ENCODE data around the gene MACROD2. TPM values are rescaled to one million over a fixed set of nuclear protein-coding genes. Genes with fewer than 3 reads are reported as not detected.
"Not testable (repeated sequence)": the region's sequence is repeated elsewhere in the genome, so short reads cannot be mapped to it uniquely, and the experiment has no call there.

The MACROD2 gene
- total RNA-seq, 2 donors from 2014 or later = 8.0 to 19.4 TPM

- no peaks in the 10 kb centered on the region for H3K9me3 ChIP-seq
- no peaks in the 10 kb centered on the region for H3K27me3 ChIP-seq (replicated peaks; ENCODE audit: insufficient read depth)
- H3K36me3 ChIP-seq = no peaks in the 10 kb centered on the region
- intact Hi-C loops (cut with DNase I) = no loop called here
- no peak overlapping the region for H3K27ac ChIP-seq
- no peak for DNase-seq (ENCODE audit: low spot score)
- 93% methylated on average over 4 of the region's 4 CpGs for WGBS
- TF ChIP-seq POLR2AphosphoS5 (IDR thresholded peaks at IDR 0.05) (no peak), CTCF (IDR thresholded peaks at IDR 0.05) (no peak), POLR2A (IDR thresholded peaks at IDR 0.05) (no peak)
- H3K4me3 ChIP-seq = no peak overlapping the region
- no peaks in the 10 kb centered on the region for H3K4me1 ChIP-seq (replicated peaks)
Observed at GRCh38 chr20:15528391-15529111, 1533.2 kb downstream of the MACROD2 start.

GRCh38 chr20:15535863-15536262 is 1540.5 kb downstream of the MACROD2 start:
- Histone ChIP-seq H3K4me1 (replicated peaks) (no peaks in the 10 kb centered on the region), H3K36me3 (no peaks in the 10 kb centered on the region), H3K27me3 (replicated peaks; ENCODE audit: insufficient read depth) (no peaks in the 10 kb centered on the region), H3K27ac (no peak overlapping the region), H3K4me3 (no peak overlapping the region), H3K9me3 (no peaks in the 10 kb centered on the region)
- WGBS = 94% methylated on average over 3 of the region's 3 CpGs
- DNase-seq (ENCODE audit: low spot score) = no peak
- intact Hi-C loops (cut with DNase I) = no loop called here
- TF ChIP-seq POLR2AphosphoS5 (IDR thresholded peaks at IDR 0.05) (no peak), POLR2A (IDR thresholded peaks at IDR 0.05) (no peak), CTCF (IDR thresholded peaks at IDR 0.05) (no peak)

GRCh38 chr20:15537200-15537599 is 1541.9 kb downstream of the MACROD2 start:
- H3K9me3 ChIP-seq; H3K27ac ChIP-seq; H3K4me3 ChIP-seq; H3K36me3 ChIP-seq; H3K27me3 ChIP-seq (replicated peaks; ENCODE audit: insufficient read depth); intact Hi-C loops (cut with DNase I); DNase-seq (ENCODE audit: low spot score); H3K4me1 ChIP-seq (replicated peaks): not testable (repeated sequence)
- WGBS = 100% methylated on average over 1 of the region's 1 CpG

GRCh38 chr20:15542655-15543054 is 1547.3 kb downstream of the MACROD2 start:
- DNase-seq (ENCODE audit: low spot score) = no peak
- Histone ChIP-seq H3K4me3 (no peak overlapping the region), H3K4me1 (replicated peaks) (no peaks in the 10 kb centered on the region), H3K9me3 (no peaks in the 10 kb centered on the region), H3K27ac (no peak overlapping the region), H3K27me3 (replicated peaks; ENCODE audit: insufficient read depth) (no peaks in the 10 kb centered on the region), H3K36me3 (no peaks in the 10 kb centered on the region)
- 89% methylated on average over 5 of the region's 5 CpGs for WGBS
- no peak for TF ChIP-seq CTCF (IDR thresholded peaks at IDR 0.05)
- TF ChIP-seq POLR2A (IDR thresholded peaks at IDR 0.05) = no peak
- no peak for TF ChIP-seq POLR2AphosphoS5 (IDR thresholded peaks at IDR 0.05)
- intact Hi-C loops (cut with DNase I) = no loop called here

- H3K27me3 ChIP-seq (replicated peaks; ENCODE audit: insufficient read depth) = no peaks in the 10 kb centered on the region
- intact Hi-C loops (cut with DNase I) = no loop called here
- DNase-seq (ENCODE audit: low spot score) = no peak
- no peaks in the 10 kb centered on the region for H3K9me3 ChIP-seq
- no peak overlapping the region for H3K4me3 ChIP-seq
- no peaks in the 10 kb centered on the region for H3K4me1 ChIP-seq (replicated peaks)
- WGBS = 85% methylated on average over 2 of the region's 2 CpGs
- H3K27ac ChIP-seq = no peak overlapping the region
- TF ChIP-seq POLR2A (IDR thresholded peaks at IDR 0.05) (no peak), POLR2AphosphoS5 (IDR thresholded peaks at IDR 0.05) (no peak), CTCF (IDR thresholded peaks at IDR 0.05) (no peak)
- no peaks in the 10 kb centered on the region for H3K36me3 ChIP-seq
Observed at GRCh38 chr20:15544742-15545141, 1549.4 kb downstream of the MACROD2 start.
